CD8-positive, alpha-beta memory T cell (primary cell): Measurements from ENCODE around the gene CR2. TPM values are rescaled to one million over a fixed set of nuclear protein-coding genes. Genes with fewer than 3 reads are reported as not detected.

Source experiments
- CTCF ChIA-PET: fragments of 350-600 bp; sonication (Branson Sonifier 250); formaldehyde crosslinking; loops from one replicate; lab custom pipeline; 2021; ENCODE audit warnings: antibody characterized with exemption; lab: Charles Lee
- POLR2A ChIA-PET: fragments of 350-600 bp; sonication (Branson Sonifier 250); formaldehyde crosslinking; loops from one replicate; lab custom pipeline; 2021; ENCODE audit warnings: antibody characterized with exemption; lab: Charles Lee
- DNase-seq, 5 donors: peaks; one replicate each; pipeline versions ENCODE4 v3.0.0 to v3.0.0-alpha.2; 2020 to 2022; ENCODE audit warnings: mixed read lengths in 1 of 5
- H3K27ac ChIP-seq: one replicate; pipeline ENCODE4 v1.7.0; 2013; ENCODE audit warnings: low read depth, mild to moderate bottlenecking, low read length, moderate library complexity
- H3K27me3 ChIP-seq: 2 replicates; pipeline ENCODE4 v1.7.0; 2013; ENCODE audit warnings: low read length, mild to moderate bottlenecking; ENCODE audit not compliant: insufficient read depth, poor library complexity, severe bottlenecking
- H3K36me3 ChIP-seq: 2 replicates; pipeline ENCODE4 v1.7.0; 2013; ENCODE audit warnings: mild to moderate bottlenecking, low read length, moderate library complexity; ENCODE audit not compliant: insufficient read depth
- H3K4me1 ChIP-seq: 2 replicates; pipeline ENCODE4 v1.7.0; 2013; ENCODE audit warnings: mild to moderate bottlenecking, low read length, moderate library complexity; ENCODE audit not compliant: insufficient read depth
- H3K4me3 ChIP-seq: 2 replicates; pipeline ENCODE4 v1.7.0; 2013; ENCODE audit warnings: mild to moderate bottlenecking, low read length
- H3K9me3 ChIP-seq: 2 replicates; pipeline ENCODE4 v1.7.0; 2013; ENCODE audit warnings: mild to moderate bottlenecking, low read length
- H3K27ac Mint-ChIP-seq, 8 donors: one replicate each; pipeline ENCODE4 v1.8.0; 2020 to 2021; ENCODE audit warnings: mixed read lengths in 8 of 8, mild to moderate bottlenecking in 6 of 8, inconsistent platforms in 3 of 8, moderate library complexity in 3 of 8
- H3K27me3 Mint-ChIP-seq, 2 donors: one replicate each; pipeline ENCODE4 v1.8.0; 2020 to 2021; ENCODE audit warnings: mixed read lengths in 2 of 2, mild to moderate bottlenecking in 1 of 2, moderate library complexity in 1 of 2
- H3K36me3 Mint-ChIP-seq, 3 donors: one replicate each; pipeline ENCODE4 v1.8.0; 2020 to 2021; ENCODE audit warnings: mixed read lengths in 3 of 3, inconsistent platforms in 1 of 3, mild to moderate bottlenecking in 1 of 3
- H3K4me1 Mint-ChIP-seq, 3 donors: one replicate each; pipeline ENCODE4 v1.8.0; 2020 to 2021; ENCODE audit warnings: mixed read lengths in 3 of 3, inconsistent platforms in 1 of 3, mild to moderate bottlenecking in 1 of 3
- H3K4me3 Mint-ChIP-seq, 7 donors: one replicate each; pipeline ENCODE4 v1.8.0; 2020 to 2021; ENCODE audit warnings: mixed read lengths in 7 of 7, mild to moderate bottlenecking in 6 of 7, moderate library complexity in 4 of 7, inconsistent platforms in 2 of 7
- H3K9me3 Mint-ChIP-seq, 5 donors: one replicate each; pipeline ENCODE4 v1.8.0; 2020 to 2022; ENCODE audit warnings: mixed read lengths in 5 of 5, mild to moderate bottlenecking in 3 of 5, moderate library complexity in 2 of 5, inconsistent platforms in 1 of 5
- polyA plus RNA-seq: library from polyadenylated mRNA; unstranded; fragments of 300-500 nt; fragmentation: Illumina TruSeq; gene quantifications from one replicate; pipeline ENCODE4 v1.2.3, GENCODE V29; 2021
- total RNA-seq, 2 experiments: library from RNA; stranded (reverse); gene quantifications; one replicate each; pipeline ENCODE4 v1.2.3, GENCODE V29; 2021

Gene CR2
- total and polyA plus RNA-seq, 3 experiments from 2014 or later, result 1.6 to 2.2 (median 1.6) TPM

- peaks cover 12% of the 10 kb centered on the region for H3K27me3 ChIP-seq
- peaks cover 8 to 52% of the 10 kb centered on the region in 2 donors for H3K27me3 Mint-ChIP-seq
- ChIA-PET POLR2A (no interaction called here), CTCF (interaction anchor here (1.0 to 2.9 kb wide), 11 partner anchors 11 to 866 kb away, joined by 3 to 18 read pairs (median 4); partner anchors contain the start of gene CR2)
- H3K9me3 Mint-ChIP-seq, result no peaks in the 10 kb centered on the region
- peaks cover 6% of the 10 kb centered on the region for H3K4me1 ChIP-seq
- H3K9me3 ChIP-seq, result no peaks in the 10 kb centered on the region
- DNase-seq, result peak; percentile 25 to 70 (median 46)
- H3K27ac ChIP-seq, result no peak overlapping the region
- H3K4me3 Mint-ChIP-seq, result no peak overlapping the region
- no peak overlapping the region for H3K27ac Mint-ChIP-seq
- H3K4me1 Mint-ChIP-seq, result peaks cover 11 to 20% (median 14%) of the 10 kb centered on the region in 3 donors
- no peaks in the 10 kb centered on the region for H3K36me3 ChIP-seq
- no peak overlapping the region for H3K4me3 ChIP-seq
- no peaks in the 10 kb centered on the region for H3K36me3 Mint-ChIP-seq
These were observed 45.4 kb downstream of the CR2 start for GRCh38 chr1:207499573-207499972.

GRCh38 chr1:207500306-207500705 lies 46.2 kb downstream of the CR2 start:
- Histone ChIP-seq H3K9me3 (no peaks in the 10 kb centered on the region), H3K27ac (no peak overlapping the region), H3K36me3 (no peaks in the 10 kb centered on the region), H3K27me3 (peaks cover 12% of the 10 kb centered on the region), H3K4me3 (no peak overlapping the region), H3K4me1 (peaks cover 6% of the 10 kb centered on the region)
- H3K9me3 Mint-ChIP-seq, result no peaks in the 10 kb centered on the region
- H3K27me3 Mint-ChIP-seq, result peaks cover 8 to 51% of the 10 kb centered on the region in 2 donors
- no peak overlapping the region for H3K4me3 Mint-ChIP-seq
- H3K4me1 Mint-ChIP-seq, result peaks cover 11 to 19% (median 14%) of the 10 kb centered on the region in 3 donors
- no peak overlapping the region for H3K27ac Mint-ChIP-seq
- H3K36me3 Mint-ChIP-seq, result no peaks in the 10 kb centered on the region
- DNase-seq, result no peak
- ChIA-PET CTCF (interaction anchor here (1.0 to 2.9 kb wide), 8 partner anchors 12 to 867 kb away, joined by 3 to 18 read pairs (median 4); partner anchors contain the start of gene CR2), POLR2A (no interaction called here)

- H3K27ac ChIP-seq, result no peak overlapping the region
- CTCF ChIA-PET, result no interaction called here
These were observed 46.9 kb downstream of the CR2 start for GRCh38 chr1:207501071-207501470.

GRCh38 chr1:207502726-207503125 lies 48.6 kb downstream of the CR2 start:
- H3K27me3 ChIP-seq, result peaks cover 3% of the 10 kb centered on the region
- H3K9me3 ChIP-seq, result no peaks in the 10 kb centered on the region
- Mint-ChIP-seq H3K27ac (no peak overlapping the region), H3K27me3 (peaks cover 5 to 48% of the 10 kb centered on the region in 2 donors), H3K4me1 (peaks cover 2 to 6% (median 6%) of the 10 kb centered on the region in 3 donors), H3K9me3 (no peaks in the 10 kb centered on the region), H3K4me3 (no peak overlapping the region), H3K36me3 (peaks cover 0 to 7% (median 0%) of the 10 kb centered on the region in 3 donors)
- POLR2A ChIA-PET, result no interaction called here
- H3K4me3 ChIP-seq, result no peak overlapping the region
- no peaks in the 10 kb centered on the region for H3K4me1 ChIP-seq
- H3K27ac ChIP-seq, result no peak overlapping the region
- DNase-seq, result no peak
- CTCF ChIA-PET, result no interaction called here
- no peaks in the 10 kb centered on the region for H3K36me3 ChIP-seq

More at GRCh38 chr1:207501071-207501470, 46.9 kb downstream of the CR2 start:
- Mint-ChIP-seq H3K4me1 (peaks cover 3 to 12% (median 6%) of the 10 kb centered on the region in 3 donors), H3K27ac (no peak overlapping the region), H3K36me3 (peaks cover 0 to 2% (median 0%) of the 10 kb centered on the region in 3 donors), H3K4me3 (no peak overlapping the region), H3K9me3 (no peaks in the 10 kb centered on the region), H3K27me3 (peaks cover 8 to 46% of the 10 kb centered on the region in 2 donors)
- Histone ChIP-seq H3K4me3 (no peak overlapping the region), H3K4me1 (peaks cover 6% of the 10 kb centered on the region), H3K9me3 (no peaks in the 10 kb centered on the region), H3K36me3 (no peaks in the 10 kb centered on the region), H3K27me3 (peaks cover 12% of the 10 kb centered on the region)
- DNase-seq, result no peak
- POLR2A ChIA-PET, result no interaction called here

GRCh38 chr1:207503950-207504349 lies 49.8 kb downstream of the CR2 start:
- Mint-ChIP-seq H3K4me1 (peaks cover 2 to 6% (median 3%) of the 10 kb centered on the region in 3 donors), H3K27me3 (peaks cover 5 to 47% of the 10 kb centered on the region in 2 donors), H3K27ac (no peak overlapping the region), H3K36me3 (peaks cover 0 to 7% (median 0%) of the 10 kb centered on the region in 3 donors), H3K4me3 (no peak overlapping the region), H3K9me3 (no peaks in the 10 kb centered on the region)
- ChIA-PET CTCF (interaction anchor here (1.0 kb wide), 1 partner anchor 420 kb away, joined by 3 read pairs; no protein-coding TSS in a partner anchor), POLR2A (no interaction called here)
- DNase-seq, result no peak
- no peak overlapping the region for H3K4me3 ChIP-seq
- no peaks in the 10 kb centered on the region for H3K9me3 ChIP-seq
- no peak overlapping the region for H3K27ac ChIP-seq
- H3K4me1 ChIP-seq, result no peaks in the 10 kb centered on the region
- no peaks in the 10 kb centered on the region for H3K36me3 ChIP-seq
- no peaks in the 10 kb centered on the region for H3K27me3 ChIP-seq

- no peak overlapping the region for H3K27ac ChIP-seq
- H3K4me3 ChIP-seq, result no peak overlapping the region
- Mint-ChIP-seq H3K4me3 (no peak overlapping the region), H3K9me3 (no peaks in the 10 kb centered on the region), H3K27ac (no peak overlapping the region), H3K27me3 (peaks cover 5 to 47% of the 10 kb centered on the region in 2 donors), H3K4me1 (peaks cover 0 to 2% (median 0%) of the 10 kb centered on the region in 3 donors), H3K36me3 (peaks cover 0 to 7% (median 0%) of the 10 kb centered on the region in 3 donors)
- H3K36me3 ChIP-seq, result no peaks in the 10 kb centered on the region
- no peaks in the 10 kb centered on the region for H3K9me3 ChIP-seq
- CTCF ChIA-PET, result interaction anchor here (1.0 kb wide), 1 partner anchor 420 kb away, joined by 3 read pairs; no protein-coding TSS in a partner anchor
- H3K4me1 ChIP-seq, result no peaks in the 10 kb centered on the region
- POLR2A ChIA-PET, result no interaction called here
- H3K27me3 ChIP-seq, result no peaks in the 10 kb centered on the region
- no peak for DNase-seq
These were observed 50.3 kb downstream of the CR2 start for GRCh38 chr1:207504438-207504837.

DNA sequence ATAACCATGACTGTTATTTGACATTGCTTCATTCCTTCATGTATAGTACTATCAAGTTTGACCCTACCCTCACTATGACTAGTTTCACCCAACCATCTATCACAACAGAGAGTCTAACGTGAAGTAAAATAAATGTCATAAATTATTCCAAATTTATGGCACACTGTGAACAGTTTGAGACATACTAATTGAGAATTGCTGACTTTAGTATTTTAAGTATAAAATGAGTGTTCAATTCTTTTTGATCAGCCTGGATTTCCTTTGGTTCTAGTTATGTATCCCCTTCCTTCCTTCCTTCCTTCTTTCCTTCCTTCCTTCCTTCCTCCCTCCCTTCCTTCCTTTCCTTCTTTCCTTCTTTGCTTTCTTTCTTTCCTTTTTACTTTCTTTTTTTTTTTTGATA lies 56.3 kb downstream of the CR2 start:
- peaks cover 2 to 24% of the 10 kb centered on the region in 2 donors for H3K27me3 Mint-ChIP-seq
- ChIA-PET POLR2A (no interaction called here), CTCF (no interaction called here)
- no peak for DNase-seq
- Histone ChIP-seq H3K4me1 (no peaks in the 10 kb centered on the region), H3K36me3 (no peaks in the 10 kb centered on the region), H3K9me3 (no peaks in the 10 kb centered on the region), H3K4me3 (no peak overlapping the region), H3K27ac (no peak overlapping the region), H3K27me3 (no peaks in the 10 kb centered on the region)
- H3K9me3 Mint-ChIP-seq, result no peaks in the 10 kb centered on the region
- no peak overlapping the region for H3K27ac Mint-ChIP-seq
- peaks cover 0 to 11% (median 0%) of the 10 kb centered on the region in 3 donors for H3K36me3 Mint-ChIP-seq
- no peak overlapping the region for H3K4me3 Mint-ChIP-seq
- H3K4me1 Mint-ChIP-seq, result no peaks in the 10 kb centered on the region

- no peaks in the 10 kb centered on the region for H3K4me1 Mint-ChIP-seq
- peaks cover 0 to 2% (median 1%) of the 10 kb centered on the region in 3 donors for H3K36me3 Mint-ChIP-seq
- no peak overlapping the region for H3K27ac Mint-ChIP-seq
- Histone ChIP-seq H3K27me3 (no peaks in the 10 kb centered on the region), H3K4me1 (no peaks in the 10 kb centered on the region), H3K36me3 (no peaks in the 10 kb centered on the region), H3K27ac (no peak overlapping the region), H3K4me3 (no peak overlapping the region), H3K9me3 (no peaks in the 10 kb centered on the region)
- ChIA-PET CTCF (interaction anchor here (0.5 kb wide), 1 partner anchor 354 kb away, joined by 3 read pairs; no protein-coding TSS in a partner anchor), POLR2A (no interaction called here)
- peaks cover 5 to 11% of the 10 kb centered on the region in 2 donors for H3K27me3 Mint-ChIP-seq
- DNase-seq, result no peak
- peaks cover 0 to 3% (median 0%) of the 10 kb centered on the region in 5 donors for H3K9me3 Mint-ChIP-seq
- H3K4me3 Mint-ChIP-seq, result no peak overlapping the region
These were observed 60.8 kb downstream of the CR2 start for GRCh38 chr1:207514890-207515289.
